HCT116 (cell line): ENCODE results near the gene ACTG2. TPM values are rescaled to one million over a fixed set of nuclear protein-coding genes. Genes with fewer than 3 reads are reported as not detected.

Experiments
- ATAC-seq: fragments of 200-7000 bp; cut with Tn5 transposase; 2 replicates; pipeline ENCODE4 v1.9.1; 2020; ENCODE audit warnings: mild to moderate bottlenecking, moderate library complexity
- BruUV-seq: library from RNA; stranded (reverse); fragments of 400-500 nt; replicated peaks from 2 replicates; lab custom pipeline; 2021; lab: Mats Ljungman, UMichigan
- CTCF ChIA-PET: fragments of 300-600 bp; sonication (Branson Sonifier 250); formaldehyde crosslinking; loops from one replicate; lab custom pipeline; 2021; ENCODE audit warnings: antibody characterized with exemption; lab: Charles Lee
- POLR2A ChIA-PET: fragments of 300-600, 350-600 bp; sonication (Branson Sonifier 250); formaldehyde crosslinking; loops from one replicate; lab custom pipeline; 2021; ENCODE audit warnings: antibody characterized with exemption; lab: Charles Lee
- RAD21 ChIA-PET, 2 experiments: fragments of 300-600 bp; sonication (Branson Sonifier 250); formaldehyde crosslinking; loops; one replicate each; lab custom pipeline; 2023; ENCODE audit warnings: low total read pairs in 2 of 2; ENCODE audit not compliant: uncharacterized antibody in 2 of 2, unreplicated experiment in 2 of 2, low non-redundant PET in 1 of 2; lab: Charles Lee
- DNase-seq: peaks from one replicate; pipeline ENCODE4 v3.0.0-alpha.2; 2010; ENCODE audit warnings: low read depth, low spot score
- H2AFZ ChIP-seq: fragments of 200-600 bp; shearing (Covaris generic), sonication (generic); 2 replicates; pipeline ENCODE4 v1.6.1; 2017; ENCODE audit warnings: low read depth, mixed run types, mixed read lengths, antibody characterized with exemption, low read length; ENCODE audit not compliant: poor library complexity, severe bottlenecking
- H3K27ac ChIP-seq: 2 replicates; pipeline ENCODE4 v1.5.1; 2012; ENCODE audit warnings: low read depth, low read length
- H3K27me3 ChIP-seq: fragments of 200-600 bp; sonication (generic); 2 replicates; pipeline ENCODE4 v1.6.1; 2016; ENCODE audit warnings: mixed run types, low read length, mixed read lengths; ENCODE audit not compliant: insufficient read depth
- H3K36me3 ChIP-seq, 2 experiments: fragments of 200-500 bp in 1 of 2; fragments of 200-600 bp in 1 of 2; sonication (Bioruptor generic) in 1 of 2; sonication (generic) in 1 of 2; 2 replicates each; pipeline versions ENCODE4 v1.5.1 to v1.6.1; 2014 to 2016; ENCODE audit warnings: low read length in 2 of 2, inconsistent platforms in 1 of 2, mixed read lengths in 1 of 2, mixed run types in 1 of 2; ENCODE audit not compliant: insufficient read depth in 2 of 2, control insufficient read depth in 1 of 2
- H3K4me1 ChIP-seq, 2 experiments: fragments of 200-600 bp in 1 of 2; sonication (generic) in 1 of 2; 2 replicates each; pipeline versions ENCODE4 v1.5.1 to v1.6.1; 2012 to 2017; ENCODE audit warnings: low read length in 2 of 2, inconsistent platforms in 1 of 2, mild to moderate bottlenecking in 1 of 2, mixed read lengths in 1 of 2, mixed run types in 1 of 2, moderate library complexity in 1 of 2; ENCODE audit not compliant: insufficient read depth in 2 of 2, control insufficient read depth in 1 of 2
- H3K4me2 ChIP-seq: fragments of 200-600 bp; sonication (generic); 2 replicates; pipeline ENCODE4 v1.6.1; 2017; ENCODE audit warnings: mixed run types, low read length, mixed read lengths
- H3K4me3 ChIP-seq, 2 experiments: fragments of 200-600 bp in 1 of 2; sonication (generic) in 1 of 2; replicated peaks in 1 of 2; 2 replicates each; pipeline ENCODE4 v1.5.1; 2011 to 2016; ENCODE audit warnings: low read length in 2 of 2, control low read depth in 1 of 2, low read depth in 1 of 2, mild to moderate bottlenecking in 1 of 2, mixed read lengths in 1 of 2, mixed run types in 1 of 2
- H3K79me2 ChIP-seq: fragments of 200-600 bp; sonication (generic); 2 replicates; pipeline ENCODE4 v1.6.1; 2017; ENCODE audit warnings: mild to moderate bottlenecking, mixed run types, low read length, moderate library complexity, mixed read lengths; ENCODE audit not compliant: insufficient read depth
- H3K9ac ChIP-seq: fragments of 200-600 bp; sonication (generic); 2 replicates; pipeline ENCODE4 v1.6.1; 2016; ENCODE audit warnings: low read length, mixed read lengths
- H3K9me2 ChIP-seq: fragments of 200-600 bp; sonication (generic), shearing (Covaris generic); 2 replicates; pipeline ENCODE4 v1.6.1; 2017; ENCODE audit warnings: mixed run types, mild to moderate bottlenecking, moderate library complexity; ENCODE audit not compliant: insufficient read depth
- H3K9me3 ChIP-seq, 2 experiments: fragments of 200-500 bp in 1 of 2; fragments of 200-600 bp in 1 of 2; sonication (Bioruptor generic) in 1 of 2; sonication (generic) in 1 of 2; 2 replicates each; pipeline ENCODE4 v1.6.1; 2014 to 2017; ENCODE audit warnings: low read length in 2 of 2, mixed read lengths in 2 of 2, inconsistent platforms in 1 of 2, low read depth in 1 of 2, mild to moderate bottlenecking in 1 of 2, mixed run types in 1 of 2, moderate library complexity in 1 of 2; ENCODE audit not compliant: control insufficient read depth in 1 of 2, insufficient read depth in 1 of 2
- H4K20me1 ChIP-seq: fragments of 200-600 bp; sonication (generic), shearing (Covaris generic); 2 replicates; pipeline ENCODE4 v1.6.1; 2017; ENCODE audit warnings: mixed run types, mild to moderate bottlenecking, moderate library complexity; ENCODE audit not compliant: insufficient read depth
- CBX3 ChIP-seq: IDR thresholded peaks from 2 replicates; pipeline ENCODE4 v1.6.1; 2012; ENCODE audit warnings: low read depth
- CEBPB ChIP-seq: IDR thresholded peaks from 2 replicates; pipeline ENCODE4 v1.6.1; 2012; ENCODE audit warnings: low read depth
- EGR1 ChIP-seq: IDR thresholded peaks from 2 replicates; pipeline ENCODE4 v1.6.1; 2012; ENCODE audit warnings: low read depth
- EZH2 ChIP-seq: fragments of 200-600 bp; sonication (generic); IDR thresholded peaks from 2 replicates; pipeline ENCODE4 v1.6.1; 2017; ENCODE audit warnings: antibody characterized with exemption, mixed run types
- EZH2phosphoT487 ChIP-seq: fragments of 200-600 bp; IDR thresholded peaks from 2 replicates; pipeline ENCODE4 v1.6.1; 2018; ENCODE audit warnings: antibody characterized with exemption, borderline replicate concordance
- JUND ChIP-seq: IDR thresholded peaks from 2 replicates; pipeline ENCODE4 v1.6.1; 2012
- POLR2A ChIP-seq: IDR thresholded peaks from 2 replicates; pipeline ENCODE4 v1.7.0; 2011; ENCODE audit warnings: borderline replicate concordance; ENCODE audit not compliant: insufficient read depth, insufficient read length; ENCODE audit errors: extremely low read depth
- POLR2AphosphoS5 ChIP-seq: IDR thresholded peaks from 2 replicates; pipeline ENCODE4 v1.6.1; 2011; ENCODE audit warnings: mild to moderate bottlenecking, low read depth, low read length, moderate library complexity
- RAD21 ChIP-seq: IDR thresholded peaks from 2 replicates; pipeline ENCODE4 v1.6.1; 2012; ENCODE audit warnings: low read depth, mild to moderate bottlenecking
- REST ChIP-seq: IDR thresholded peaks from 2 replicates; pipeline ENCODE4 v1.6.1; 2012; ENCODE audit warnings: low read depth
- SP1 ChIP-seq: IDR thresholded peaks from 2 replicates; pipeline ENCODE4 v1.6.1; 2012; ENCODE audit warnings: low read depth
- SRF ChIP-seq: IDR thresholded peaks from 2 replicates; pipeline ENCODE4 v1.6.1; 2012; ENCODE audit warnings: low read depth
- ZNF274 ChIP-seq: fragments of 200-500 bp; sonication (Bioruptor generic); IDR thresholded peaks from 2 replicates; pipeline ENCODE4 v1.6.1; 2014; ENCODE audit warnings: mild to moderate bottlenecking, low read depth, low read length, inconsistent platforms
- intact Hi-C: fragments of 100-400 bp; cut with micrococcal nuclease; formaldehyde crosslinking; loops from 2 replicates; pipeline ENCODE4 v1.10.0; 2022
- total RNA-seq: library from RNA; stranded (reverse); gene quantifications from one replicate; pipeline ENCODE4 v1.2.1, GENCODE V29; 2021; ENCODE audit not compliant: unreplicated experiment
- TF ChIP-seq, protein P1 (sequence below): IDR thresholded peaks from 2 replicates; pipeline ENCODE4 v1.6.1; 2012

Gene ACTG2
- total RNA-seq, 1 experiment from 2014 or later, result 0.89 TPM

DNA sequence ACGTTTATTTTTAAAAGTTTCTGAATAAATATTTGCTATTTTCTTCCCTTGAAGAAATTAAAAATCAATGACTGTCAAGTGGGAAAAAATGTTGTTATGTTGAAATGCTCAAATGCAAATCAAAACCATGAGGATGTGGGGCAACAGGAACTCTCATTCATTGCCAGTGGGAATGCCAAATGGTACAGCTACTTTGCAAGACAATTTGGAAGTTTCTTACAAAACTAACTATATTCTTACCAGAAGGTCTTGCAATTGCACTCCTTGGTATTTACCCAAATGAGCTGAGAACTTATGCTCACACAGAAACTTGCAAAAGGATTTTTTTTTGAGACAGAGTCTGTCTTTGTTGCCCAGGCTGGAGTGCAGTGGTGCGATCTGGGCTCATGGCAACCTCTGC, 7.4 kb upstream of the ACTG2 start:
- Histone ChIP-seq H3K4me1 (peaks cover 0 to 2% of the 10 kb centered on the region in 2 experiments; a peak in 1 of 4 replicates), H4K20me1 (no peaks in the 10 kb centered on the region), H3K27me3 (no peaks in the 10 kb centered on the region), H3K4me3 (no peak overlapping the region), H3K36me3 (no peaks in the 10 kb centered on the region), H3K79me2 (no peaks in the 10 kb centered on the region), H3K27ac (no peak overlapping the region), H3K9me2 (no peaks in the 10 kb centered on the region), H2AFZ (no peak overlapping the region), H3K9ac (no peak overlapping the region), H3K9me3 (no peaks in the 10 kb centered on the region), H3K4me2 (no peak overlapping the region)
- ATAC-seq (no peak), DNase-seq (no peak)
- no TSS peak for BruUV-seq
- POLR2A ChIA-PET, result no interaction called here
- intact Hi-C loops, result no loop called here
- CTCF ChIA-PET, result no interaction called here
- TF ChIP-seq CEBPB, result no peak
- no peak for TF ChIP-seq CBX3
- no peak for TF ChIP-seq EZH2
- no peak for TF ChIP-seq POLR2A
- TF ChIP-seq EZH2phosphoT487, result no peak
- no peak for TF ChIP-seq ZNF274
- TF ChIP-seq, protein P1, sequence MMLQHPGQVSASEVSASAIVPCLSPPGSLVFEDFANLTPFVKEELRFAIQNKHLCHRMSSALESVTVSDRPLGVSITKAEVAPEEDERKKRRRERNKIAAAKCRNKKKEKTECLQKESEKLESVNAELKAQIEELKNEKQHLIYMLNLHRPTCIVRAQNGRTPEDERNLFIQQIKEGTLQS, result no peak
- no peak for TF ChIP-seq EGR1
- TF ChIP-seq SP1, result no peak
- no peak for TF ChIP-seq REST
- no peak for TF ChIP-seq SRF
- no peak for TF ChIP-seq RAD21
- no peak for TF ChIP-seq POLR2AphosphoS5
- no peak for TF ChIP-seq JUND
- RAD21 ChIA-PET, result no interaction called here
